ENCODE data around the gene BOD1L2.

DNA sequence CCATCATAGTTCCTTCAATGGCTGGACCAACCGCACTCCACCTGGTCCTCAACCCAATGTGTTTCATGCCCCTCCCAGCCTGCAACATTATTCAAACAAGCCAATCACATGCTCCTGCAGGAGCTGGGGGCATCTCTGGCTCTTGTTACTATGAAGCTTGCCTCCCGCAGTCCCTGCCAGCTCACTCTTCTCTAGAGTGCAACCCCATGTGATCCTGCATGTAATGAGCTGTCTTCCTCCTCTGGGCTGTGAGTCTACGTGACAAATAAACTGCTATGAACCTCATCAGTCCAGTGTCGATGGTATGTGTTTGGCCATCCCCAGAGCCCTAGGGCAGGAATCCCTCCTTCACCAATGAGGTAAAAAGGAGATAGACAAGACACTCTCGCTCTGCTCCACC, 15.8 kb upstream of the BOD1L2 start:
- TF ChIP-seq ZFP30 (CRISPR knock-in tag; IDR thresholded peaks at IDR 0.05) (no peak), CSDC2 (CRISPR knock-in tag; IDR thresholded peaks at IDR 0.05) (no peak), BACH2 (CRISPR knock-in tag; IDR thresholded peaks at IDR 0.05; ENCODE audit: borderline replicate concordance) (no peak), ZFP3 (CRISPR knock-in tag; IDR thresholded peaks at IDR 0.05) (no peak), PPARA (CRISPR knock-in tag; IDR thresholded peaks at IDR 0.05; ENCODE audit: borderline replicate concordance) (no peak)
- TF ChIP-seq, protein P1, sequence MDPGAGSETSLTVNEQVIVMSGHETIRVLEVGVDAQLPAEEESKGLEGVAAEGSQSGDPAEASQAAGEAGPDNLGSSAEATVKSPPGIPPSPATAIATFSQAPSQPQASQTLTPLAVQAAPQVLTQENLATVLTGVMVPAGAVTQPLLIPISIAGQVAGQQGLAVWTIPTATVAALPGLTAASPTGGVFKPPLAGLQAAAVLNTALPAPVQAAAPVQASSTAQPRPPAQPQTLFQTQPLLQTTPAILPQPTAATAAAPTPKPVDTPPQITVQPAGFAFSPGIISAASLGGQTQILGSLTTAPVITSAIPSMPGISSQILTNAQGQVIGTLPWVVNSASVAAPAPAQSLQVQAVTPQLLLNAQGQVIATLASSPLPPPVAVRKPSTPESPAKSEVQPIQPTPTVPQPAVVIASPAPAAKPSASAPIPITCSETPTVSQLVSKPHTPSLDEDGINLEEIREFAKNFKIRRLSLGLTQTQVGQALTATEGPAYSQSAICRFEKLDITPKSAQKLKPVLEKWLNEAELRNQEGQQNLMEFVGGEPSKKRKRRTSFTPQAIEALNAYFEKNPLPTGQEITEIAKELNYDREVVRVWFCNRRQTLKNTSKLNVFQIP (CRISPR knock-in tag; IDR thresholded peaks at IDR 0.05; ENCODE audit: borderline replicate concordance, low read depth), result no peak
